Gastroesophageal sphincter (tissue), 3 donors: Measurements from ENCODE around the gene SARM1.
"Not testable (repeated sequence)": the region's sequence is repeated elsewhere in the genome, so short reads cannot be mapped to it uniquely, and the experiment has no call there.

Source experiments
- CTCF ChIP-seq, 4 experiments: fragments of 200-600 bp in 2 of 4; fragments of 450-650 bp in 2 of 4; sonication (generic) in 1 of 4; IDR thresholded peaks; one replicate each; pipeline ENCODE4 v1.5.1; 2017 to 2019; ENCODE audit warnings: antibody characterized with exemption in 4 of 4, mild to moderate bottlenecking in 2 of 4, moderate library complexity in 2 of 4
- POLR2A ChIP-seq, 2 donors: fragments of 450-650 bp; IDR thresholded peaks; one replicate each; pipeline ENCODE4 v1.6.1; 2017; ENCODE audit warnings: antibody characterized with exemption in 2 of 2, mild to moderate bottlenecking in 2 of 2, moderate library complexity in 1 of 2

- TF ChIP-seq CTCF, POLR2A (IDR thresholded peaks at IDR 0.05): not testable (repeated sequence)
Observed at GRCh38 chr17:28434326-28434725, 62.8 kb downstream of the SARM1 start.
